Stimulated activated naive CD4-positive, alpha-beta T cell treated with Interleukin-2 at 50 U/mL for 16 hours (primary cell): ENCODE results near the gene ST3GAL3.
A peak's percentile ranks its signal among the peaks of the same experiment; 100 is the strongest.
"Not testable (repeated sequence)": the region's sequence is repeated elsewhere in the genome, so short reads cannot be mapped to it uniquely, and the experiment has no call there.

ENCODE experiments used
- DNase-seq: peaks from one replicate; lab custom pipeline; 2025; lab: John Stamatoyannopoulos, UW

The ST3GAL3 gene

DNA sequence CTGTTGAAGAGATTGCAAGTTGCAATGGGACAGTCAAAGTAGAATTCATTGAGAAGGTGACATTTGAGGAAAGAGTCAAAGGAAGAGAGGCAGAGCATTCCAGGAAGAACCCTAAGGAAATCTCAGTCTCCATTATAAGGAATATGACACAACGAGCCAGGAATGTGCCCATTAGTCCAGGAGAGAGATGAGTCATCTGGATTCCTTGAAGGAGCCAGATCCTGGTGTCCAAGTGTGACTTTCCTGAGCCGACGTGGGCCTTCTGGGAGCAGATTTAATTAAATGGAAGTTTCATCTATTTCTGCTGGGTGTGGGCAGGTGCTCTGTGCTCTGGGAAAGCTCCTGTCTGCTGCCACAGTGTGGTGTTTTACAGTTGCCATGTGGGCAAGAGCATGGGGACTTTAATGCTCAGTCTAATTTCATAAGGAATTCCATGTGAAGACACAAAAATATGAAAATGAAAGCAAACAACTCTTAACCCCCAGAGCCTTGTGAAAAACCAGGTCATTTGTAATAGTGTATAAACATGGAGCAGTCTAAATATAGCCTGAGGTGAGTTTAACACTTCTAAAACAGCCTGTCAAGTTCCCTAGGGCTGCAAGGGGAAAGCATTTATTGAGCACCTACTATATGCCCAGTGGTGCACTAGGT is 114.8 kb downstream of the ST3GAL3 start:
- no peak for DNase-seq

DNA sequence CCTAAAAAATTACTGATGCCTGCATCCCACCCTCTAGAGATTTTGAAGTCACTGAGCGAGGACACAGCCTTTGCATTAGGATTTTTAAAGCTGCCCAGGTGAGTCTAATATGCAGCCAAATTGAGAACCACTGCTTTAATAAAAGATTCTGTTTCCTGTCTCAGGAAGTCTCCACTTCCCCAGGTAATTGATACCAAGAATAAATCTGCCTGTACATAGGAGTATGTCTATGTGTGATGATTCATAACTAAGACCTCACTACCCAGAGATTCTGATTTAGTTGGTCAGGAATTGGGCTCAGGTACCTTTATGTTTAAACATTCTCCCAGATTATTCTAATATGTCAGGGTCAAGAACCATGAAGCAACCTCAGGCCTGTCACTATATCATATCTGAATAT is 117.5 kb downstream of the ST3GAL3 start:
- no peak for DNase-seq

GRCh38 chr1:43828574-43828973 is 121.2 kb downstream of the ST3GAL3 start:
- no peak for DNase-seq

DNA sequence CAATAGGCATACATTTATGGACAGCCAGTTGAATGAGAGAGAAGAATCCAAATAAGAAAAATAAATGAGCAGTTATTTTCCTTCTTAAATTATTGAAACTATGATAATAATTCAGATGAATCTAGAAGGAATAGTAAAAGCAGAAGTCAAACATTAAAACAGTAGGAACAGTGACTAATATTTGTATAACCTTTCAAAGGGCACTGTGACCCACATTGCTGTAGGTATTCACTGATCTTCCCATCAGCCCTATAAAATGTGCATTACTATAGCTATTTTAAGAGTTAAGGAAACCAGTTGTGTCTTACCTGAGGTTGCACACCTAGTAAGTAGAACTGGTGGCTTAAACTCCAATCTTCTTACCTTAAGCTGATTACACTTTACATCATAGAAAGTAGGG is 123.5 kb downstream of the ST3GAL3 start:
- DNase-seq = no peak

DNA sequence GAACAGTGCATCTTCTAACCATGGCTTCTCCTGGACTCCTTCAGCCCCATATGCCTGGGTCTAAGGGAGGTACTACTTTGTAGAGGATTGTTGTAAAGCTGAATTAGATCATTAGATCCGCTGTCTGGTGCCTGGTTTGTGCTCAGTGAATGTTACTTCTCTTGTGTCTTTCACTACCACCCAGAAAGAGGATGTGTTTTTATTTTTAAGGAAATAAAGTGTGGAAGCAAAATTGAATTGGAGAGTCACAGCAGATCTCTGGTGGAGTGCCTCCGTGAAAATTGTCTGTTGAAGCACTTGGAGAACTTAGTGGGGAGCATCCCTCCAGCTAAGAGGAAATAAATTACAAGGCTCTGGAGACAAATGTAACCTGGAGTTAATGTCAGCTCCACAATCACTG is 124.5 kb downstream of the ST3GAL3 start:
- no peak for DNase-seq

GRCh38 chr1:43832255-43832654 is 124.9 kb downstream of the ST3GAL3 start:
- no peak for DNase-seq

DNA sequence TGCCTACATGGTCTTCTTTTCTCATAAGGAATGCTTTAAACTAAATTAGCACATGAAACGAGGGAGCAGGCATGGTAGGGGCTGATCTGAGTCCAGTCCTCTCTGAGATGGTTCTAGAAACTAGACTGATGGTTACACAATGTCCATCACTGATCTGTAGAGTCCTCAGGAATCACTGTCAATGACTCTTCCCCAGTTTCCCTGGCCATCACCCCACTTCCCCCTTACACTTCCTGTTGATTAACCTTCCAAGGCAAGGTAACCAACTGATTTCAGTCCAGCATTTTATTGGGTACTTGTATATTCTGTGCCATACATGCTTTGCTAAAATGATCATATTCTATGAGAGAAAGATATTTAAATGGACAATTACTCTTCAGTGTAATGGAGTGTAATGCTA is 125.7 kb downstream of the ST3GAL3 start:
- DNase-seq = no peak

- not testable (repeated sequence) for DNase-seq
Observed at GRCh38 chr1:43833902-43834279, 126.6 kb downstream of the ST3GAL3 start.

GRCh38 chr1:43834280-43835081 is 127.1 kb downstream of the ST3GAL3 start:
- DNase-seq = no peak

DNA sequence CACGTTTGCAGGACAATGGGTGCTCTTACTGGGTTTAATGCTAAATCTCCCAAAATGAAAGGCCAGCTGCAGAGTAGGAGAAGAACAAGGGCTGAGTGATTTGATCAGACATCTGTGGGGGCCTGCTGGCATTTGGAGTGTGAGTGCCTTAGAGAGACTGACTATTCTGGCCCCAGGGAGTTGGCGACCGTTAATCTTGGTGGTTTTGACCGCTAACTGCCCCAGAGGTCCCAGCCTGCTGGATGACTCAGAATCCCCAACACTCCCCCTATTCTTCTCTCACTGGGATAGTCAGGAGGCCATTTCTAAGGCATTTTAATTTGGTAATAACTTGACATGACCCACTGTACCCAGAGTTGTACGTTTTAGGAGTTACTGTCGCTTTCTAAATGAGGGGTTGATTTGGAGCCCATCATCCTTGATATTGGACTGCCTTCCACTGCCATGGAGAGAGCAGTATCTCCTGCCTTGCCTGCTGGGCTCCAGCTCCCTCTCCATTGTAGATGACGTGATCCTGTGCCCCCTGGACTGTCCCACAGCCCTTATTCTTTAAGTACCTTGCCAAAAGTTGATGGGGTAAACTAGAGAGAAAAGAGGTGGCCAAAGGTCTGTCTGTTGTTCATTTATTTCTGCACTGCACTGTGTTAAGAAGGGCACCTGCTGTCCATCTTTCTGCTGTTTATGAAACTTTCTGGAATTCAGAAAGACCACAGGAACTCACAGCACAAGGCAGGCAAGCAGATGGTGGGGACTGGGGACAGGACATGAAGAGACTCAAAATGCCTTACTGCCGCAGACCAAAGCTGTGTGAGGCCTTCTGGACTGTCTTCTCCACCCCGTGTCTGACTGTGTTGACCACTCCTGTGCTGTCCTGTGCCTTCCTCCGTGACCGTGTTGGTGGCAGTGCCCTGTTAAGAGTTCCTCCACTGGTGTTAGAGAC is 128.0 kb downstream of the ST3GAL3 start:
- DNase-seq = no peak

- DNase-seq = peak; percentile 24
Observed at GRCh38 chr1:43836267-43836951, 129.1 kb downstream of the ST3GAL3 start.

DNA sequence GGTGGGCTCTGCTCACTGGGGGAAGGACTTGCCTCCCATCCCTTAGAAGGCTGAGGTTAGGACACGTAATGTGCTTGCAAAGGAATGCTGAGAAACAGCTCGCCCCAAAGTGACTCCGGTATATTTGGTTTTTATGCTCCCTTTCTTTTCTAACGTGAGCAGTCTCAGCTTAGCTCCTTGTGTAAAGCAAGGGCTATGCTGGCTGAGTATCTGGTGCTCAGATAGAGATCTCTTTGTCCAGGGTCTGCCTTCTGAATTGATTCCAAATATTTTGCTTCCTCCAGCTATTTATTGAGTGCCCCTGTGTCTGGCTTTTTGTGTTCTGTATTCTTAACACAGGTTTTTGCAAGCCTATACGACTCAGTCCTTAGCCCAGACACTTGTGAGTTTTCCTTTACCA is 131.7 kb downstream of the ST3GAL3 start:
- no peak for DNase-seq

GRCh38 chr1:43841321-43842174 is 134.2 kb downstream of the ST3GAL3 start:
- DNase-seq = no peak

- DNase-seq = no peak
Observed at GRCh38 chr1:43842175-43842498, 134.8 kb downstream of the ST3GAL3 start.

- DNase-seq = no peak
Observed at GRCh38 chr1:43843684-43844083, 136.3 kb downstream of the ST3GAL3 start.

DNA sequence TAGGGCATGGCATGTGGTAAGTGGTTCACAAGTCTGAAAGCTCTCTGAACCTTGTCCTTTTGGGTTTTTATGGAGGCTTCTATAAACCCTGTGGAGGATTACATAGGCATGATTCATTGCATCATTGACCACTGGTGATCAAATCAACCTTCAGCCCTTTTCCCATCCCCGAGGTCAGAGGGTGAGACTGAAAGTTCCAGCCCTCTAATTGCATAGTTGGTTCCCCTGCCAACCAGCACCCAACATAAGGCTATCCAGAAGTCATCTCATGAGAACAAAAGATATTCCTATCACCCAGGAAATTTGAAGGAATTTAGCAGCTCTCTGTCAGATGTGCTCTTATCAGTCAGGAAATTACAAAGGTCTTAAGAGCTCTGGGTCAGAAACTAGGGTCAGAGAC is 136.8 kb downstream of the ST3GAL3 start:
- DNase-seq = no peak

- no peak for DNase-seq
Observed at GRCh38 chr1:43847290-43847689, 140.0 kb downstream of the ST3GAL3 start.

- DNase-seq = no peak
Observed at GRCh38 chr1:43847882-43848281, 140.5 kb downstream of the ST3GAL3 start.

DNA sequence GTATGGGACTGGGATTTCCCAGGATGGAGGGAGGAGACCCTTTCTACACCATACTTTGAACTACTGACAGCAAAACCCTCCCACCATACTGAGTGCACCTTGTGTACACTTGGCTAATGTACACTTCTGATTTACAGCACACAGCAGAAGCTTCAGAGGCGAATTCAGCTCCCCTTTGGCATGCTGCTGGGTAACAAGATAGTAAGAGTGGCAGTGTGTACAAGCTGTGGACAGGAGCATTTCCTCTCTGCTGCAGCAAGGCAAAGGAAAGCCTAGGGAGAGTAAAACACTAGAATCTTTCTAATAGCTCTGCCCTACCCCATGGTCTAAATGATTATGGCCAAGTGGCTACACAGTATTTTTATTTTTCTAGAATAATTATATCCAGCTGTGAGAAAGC is 142.3 kb downstream of the ST3GAL3 start:
- no peak for DNase-seq

DNA sequence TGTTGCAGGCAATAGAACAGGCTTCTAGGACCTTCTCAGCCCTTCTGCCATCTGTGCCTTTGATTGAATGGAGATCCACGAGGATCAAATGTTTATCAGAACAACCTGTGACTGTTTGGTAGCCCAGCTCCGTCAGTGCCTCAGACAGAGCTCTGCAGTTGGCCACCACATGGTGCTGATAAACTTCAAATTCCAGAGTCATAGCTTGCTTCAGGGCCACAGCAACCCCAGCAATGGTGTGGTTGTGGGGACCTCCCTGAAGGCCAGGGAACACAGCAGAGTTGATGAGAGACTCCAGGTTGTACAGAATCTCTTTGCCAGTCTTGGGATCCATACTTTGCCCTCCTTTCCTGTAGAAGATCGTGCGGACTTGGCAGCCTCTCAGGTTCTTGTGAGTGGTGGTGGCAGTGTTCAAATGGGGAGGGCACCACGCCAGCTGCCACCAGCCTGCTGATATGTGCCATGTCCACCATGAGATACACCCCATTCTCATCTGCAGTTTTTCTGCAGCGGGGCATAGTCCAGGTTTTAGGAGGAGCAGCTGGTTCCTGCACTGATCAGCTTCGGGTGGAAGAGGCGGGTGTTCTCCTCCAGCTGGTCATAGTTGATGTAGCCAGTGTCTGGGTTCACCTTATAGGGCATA is 143.4 kb downstream of the ST3GAL3 start:
- no peak for DNase-seq
